Measurements from ENCODE around the gene IFT27.

IFT27 gene

DNA sequence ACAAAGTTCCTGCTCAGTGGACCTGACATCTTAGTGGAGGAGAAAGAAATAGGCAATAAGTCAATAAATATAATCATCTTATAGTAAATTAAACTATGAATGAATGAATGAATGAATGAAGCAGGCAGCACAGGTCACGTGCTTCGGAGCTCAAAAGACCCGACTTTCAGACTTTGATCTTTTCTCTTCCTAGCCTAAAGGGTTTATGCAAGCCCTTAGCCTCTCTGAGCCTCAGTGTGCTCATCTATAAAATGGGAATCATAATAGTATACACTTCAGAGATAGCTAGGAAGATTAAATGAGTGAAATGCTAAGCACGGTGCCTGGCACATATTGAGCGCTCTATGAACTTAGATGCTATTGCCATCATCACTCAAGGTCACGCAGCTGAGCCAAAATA lies 33.4 kb upstream of the IFT27 start:
- TF ChIP-seq, protein P1, sequence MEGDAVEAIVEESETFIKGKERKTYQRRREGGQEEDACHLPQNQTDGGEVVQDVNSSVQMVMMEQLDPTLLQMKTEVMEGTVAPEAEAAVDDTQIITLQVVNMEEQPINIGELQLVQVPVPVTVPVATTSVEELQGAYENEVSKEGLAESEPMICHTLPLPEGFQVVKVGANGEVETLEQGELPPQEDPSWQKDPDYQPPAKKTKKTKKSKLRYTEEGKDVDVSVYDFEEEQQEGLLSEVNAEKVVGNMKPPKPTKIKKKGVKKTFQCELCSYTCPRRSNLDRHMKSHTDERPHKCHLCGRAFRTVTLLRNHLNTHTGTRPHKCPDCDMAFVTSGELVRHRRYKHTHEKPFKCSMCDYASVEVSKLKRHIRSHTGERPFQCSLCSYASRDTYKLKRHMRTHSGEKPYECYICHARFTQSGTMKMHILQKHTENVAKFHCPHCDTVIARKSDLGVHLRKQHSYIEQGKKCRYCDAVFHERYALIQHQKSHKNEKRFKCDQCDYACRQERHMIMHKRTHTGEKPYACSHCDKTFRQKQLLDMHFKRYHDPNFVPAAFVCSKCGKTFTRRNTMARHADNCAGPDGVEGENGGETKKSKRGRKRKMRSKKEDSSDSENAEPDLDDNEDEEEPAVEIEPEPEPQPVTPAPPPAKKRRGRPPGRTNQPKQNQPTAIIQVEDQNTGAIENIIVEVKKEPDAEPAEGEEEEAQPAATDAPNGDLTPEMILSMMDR (IDR thresholded peaks at IDR 0.05; ENCODE audit: low read depth, low read length, missing control alignments): no peak
- no peak overlapping the region for H3K4me3 ChIP-seq (replicated peaks; ENCODE audit: low read depth, low read length)
- DNase-seq (ENCODE audit: extremely low read depth, low read depth): no peak

GRCh38 chr22:36808721-36809344 lies 32.9 kb upstream of the IFT27 start:
- H3K4me3 ChIP-seq (replicated peaks; ENCODE audit: low read depth, low read length): no peak overlapping the region
- TF ChIP-seq, protein P1 (IDR thresholded peaks at IDR 0.05; ENCODE audit: low read depth, low read length, missing control alignments): no peak
- no peak for DNase-seq (ENCODE audit: extremely low read depth, low read depth)

DNA sequence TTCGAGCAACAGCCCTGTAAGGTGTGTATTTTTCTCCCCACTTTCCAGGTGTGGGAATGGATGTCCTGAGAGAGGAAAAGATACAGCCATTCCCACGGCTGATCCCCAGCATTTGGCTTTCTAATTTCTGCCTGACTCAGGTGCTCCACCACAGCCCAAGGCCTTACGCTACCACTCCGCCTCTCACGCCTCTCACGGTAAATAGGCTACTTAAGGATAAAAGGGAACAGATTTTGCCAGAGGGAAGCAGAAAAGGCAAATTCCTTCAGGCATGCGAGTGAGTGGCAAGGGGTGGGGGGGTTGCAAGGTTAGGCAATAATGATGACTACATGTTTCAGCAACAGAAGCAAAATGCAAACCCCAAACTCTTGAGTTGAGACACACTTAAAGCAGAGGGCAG lies 31.7 kb upstream of the IFT27 start:
- no peak overlapping the region for H3K4me3 ChIP-seq (replicated peaks; ENCODE audit: low read depth, low read length)
- DNase-seq (ENCODE audit: extremely low read depth, low read depth): no peak
- TF ChIP-seq, protein P1 (IDR thresholded peaks at IDR 0.05; ENCODE audit: low read depth, low read length, missing control alignments): no peak

DNA sequence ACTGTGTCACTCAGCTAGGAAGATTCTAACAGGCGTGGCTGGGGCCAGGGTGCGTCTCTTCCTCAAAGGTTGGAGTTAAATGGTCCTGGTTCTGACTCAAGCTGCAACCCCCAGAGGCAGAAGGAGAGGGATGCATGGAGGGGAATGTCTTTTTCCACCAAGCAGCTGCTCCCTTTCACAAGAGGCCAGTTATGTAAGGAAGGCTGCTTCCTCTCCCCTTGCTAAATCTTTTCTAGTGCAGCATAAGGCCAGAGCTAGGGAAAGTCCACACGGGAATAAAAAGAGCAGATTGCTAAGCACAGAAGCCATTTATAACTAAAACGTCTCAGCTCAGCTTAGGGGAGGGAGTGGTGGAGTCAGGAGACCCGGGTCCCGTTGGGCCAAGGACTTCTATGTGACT lies 30.9 kb upstream of the IFT27 start:
- TF ChIP-seq, protein P1 (IDR thresholded peaks at IDR 0.05; ENCODE audit: low read depth, low read length, missing control alignments): no peak
- DNase-seq (ENCODE audit: extremely low read depth, low read depth): no peak
- no peak overlapping the region for H3K4me3 ChIP-seq (replicated peaks; ENCODE audit: low read depth, low read length)

DNA sequence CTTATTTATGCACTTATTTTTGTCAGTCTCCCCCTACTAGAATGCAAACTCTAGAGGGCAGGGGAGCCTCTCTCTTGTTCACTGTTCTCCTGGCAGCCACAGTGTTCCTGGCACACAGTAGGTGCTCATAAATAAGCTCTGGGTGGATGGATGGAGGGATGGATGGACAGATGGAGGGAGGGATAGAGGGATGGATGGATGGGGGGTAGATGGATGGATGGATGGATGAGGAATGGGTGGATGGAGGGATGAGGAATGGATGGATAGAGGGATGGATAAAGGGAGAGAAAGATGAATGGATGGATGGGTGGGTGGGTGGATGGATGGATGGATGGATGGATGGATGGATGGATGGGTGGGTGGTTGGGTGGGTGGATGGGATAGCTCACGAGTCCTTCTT lies 27.4 kb upstream of the IFT27 start:
- no peak overlapping the region for H3K4me3 ChIP-seq (replicated peaks; ENCODE audit: low read depth, low read length)
- no peak for DNase-seq (ENCODE audit: extremely low read depth, low read depth)
- TF ChIP-seq, protein P1 (IDR thresholded peaks at IDR 0.05; ENCODE audit: low read depth, low read length, missing control alignments): no peak

DNA sequence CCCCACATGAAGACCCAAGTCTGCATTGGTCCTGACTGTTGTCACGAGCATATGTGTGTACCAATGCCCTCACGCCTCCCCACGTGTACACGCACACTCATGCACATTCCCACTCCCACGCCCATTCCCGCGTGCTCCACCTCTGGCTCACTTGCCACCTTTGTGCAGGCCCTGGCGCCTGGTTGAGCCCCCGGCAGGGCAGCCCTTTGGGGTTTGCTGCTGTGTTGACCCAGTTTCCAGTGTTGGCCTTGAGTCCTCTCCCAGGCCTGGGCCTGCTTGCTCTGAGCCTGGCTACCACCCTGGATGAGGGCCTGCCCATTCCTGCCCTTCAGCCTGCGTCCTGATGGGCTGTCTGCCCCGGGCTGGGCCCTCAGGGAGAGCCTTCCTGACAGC lies 22.8 kb upstream of the IFT27 start:
- DNase-seq (ENCODE audit: extremely low read depth, low read depth): no peak
- H3K4me3 ChIP-seq (replicated peaks; ENCODE audit: low read depth, low read length): no peak overlapping the region
- TF ChIP-seq, protein P1 (IDR thresholded peaks at IDR 0.05; ENCODE audit: low read depth, low read length, missing control alignments): no peak
